ENCODE measurements around the gene TMEM109.

TMEM109 gene

DNA sequence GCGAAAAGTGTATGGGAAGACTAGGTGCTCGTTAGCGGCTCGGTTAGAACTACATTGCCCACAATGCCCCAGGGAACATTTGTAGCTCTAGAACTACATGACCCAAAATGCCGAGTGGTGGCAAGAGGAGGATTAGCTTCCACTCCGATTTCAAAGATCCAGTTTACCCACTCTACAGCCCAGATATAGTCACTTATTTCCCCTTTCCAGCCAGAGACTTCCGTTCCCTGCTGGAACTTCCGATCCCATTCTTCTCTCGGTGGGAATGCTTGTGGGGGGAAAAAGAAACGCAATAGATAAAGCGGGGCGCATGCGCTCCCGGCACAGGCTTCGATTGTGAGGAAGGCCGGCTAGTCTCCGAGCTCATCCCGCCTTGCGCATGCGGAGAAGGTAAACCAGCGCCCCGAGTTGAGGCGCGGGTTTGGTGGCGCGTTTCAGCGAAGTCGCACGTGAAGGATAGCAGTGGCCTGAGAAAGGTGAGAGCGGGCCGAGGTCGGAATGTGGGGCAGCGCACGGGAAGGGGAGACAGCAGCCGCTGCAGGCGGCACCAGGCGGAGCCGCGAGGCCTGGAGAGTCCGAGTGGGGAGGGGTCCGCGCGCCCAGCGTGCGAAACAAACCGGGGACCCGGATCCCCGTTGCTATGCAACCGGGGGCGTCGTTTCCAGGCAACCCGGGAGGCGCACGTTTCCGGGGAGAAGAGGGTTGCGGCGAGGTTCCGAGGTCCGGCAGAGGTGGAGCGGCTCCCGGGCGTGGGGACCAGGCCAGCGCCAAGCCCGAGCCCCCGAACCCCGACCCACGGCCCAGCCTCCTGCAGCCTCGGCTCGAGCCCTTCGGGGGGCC is at the start of gene TMEM109:
TSS of gene TMEM109 (plus strand) at position 366 of the 840 bp plus-strand sequence. CDS start 5,536 bp downstream, outside the sequence.
- DNase-seq = peak; percentile 81

DNA sequence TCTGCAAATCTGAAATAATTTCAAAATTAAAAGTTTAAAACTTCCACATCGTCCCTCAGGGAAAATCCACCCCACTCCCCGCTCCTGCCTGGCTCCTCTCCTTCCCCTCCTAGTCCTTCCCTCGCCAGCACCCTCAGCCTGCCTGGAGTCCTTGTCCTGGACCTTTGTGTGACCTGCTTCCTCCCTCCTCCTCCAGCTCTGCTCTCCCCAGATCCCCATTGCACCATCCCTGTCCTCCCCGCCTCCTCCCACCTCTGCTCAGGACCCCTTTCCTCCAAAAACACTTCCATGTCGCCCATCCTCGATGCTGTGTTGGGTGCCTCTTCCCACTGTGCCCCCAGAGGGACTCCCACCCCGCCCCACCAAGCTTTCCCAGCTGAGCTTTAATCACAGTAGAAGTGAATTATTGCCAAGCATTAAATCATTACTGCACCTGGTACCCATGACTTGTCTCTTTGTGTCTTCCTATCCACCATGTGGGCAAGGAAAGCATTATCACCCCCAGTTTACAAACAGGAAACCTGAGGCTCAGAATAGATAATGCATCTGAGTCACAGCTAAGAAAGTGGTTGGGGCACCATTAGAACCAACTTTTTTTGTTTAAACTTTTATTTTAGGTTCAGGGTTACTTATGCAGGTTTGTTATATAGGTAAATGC is 49.0 kb upstream of the TMEM109 start:
- no peak for DNase-seq

- no peak for DNase-seq
These were observed 46.8 kb upstream of the TMEM109 start, which contains the start of gene ZP1 for GRCh38 chr11:60866911-60867870. Gene ZP1, plus strand, starts transcription at chr11:60867542. Its CDS starts 20 bp downstream, at chr11:60867562.

- no peak for DNase-seq
These were observed 45.9 kb upstream of the TMEM109 start for GRCh38 chr11:60867871-60868681.

DNA sequence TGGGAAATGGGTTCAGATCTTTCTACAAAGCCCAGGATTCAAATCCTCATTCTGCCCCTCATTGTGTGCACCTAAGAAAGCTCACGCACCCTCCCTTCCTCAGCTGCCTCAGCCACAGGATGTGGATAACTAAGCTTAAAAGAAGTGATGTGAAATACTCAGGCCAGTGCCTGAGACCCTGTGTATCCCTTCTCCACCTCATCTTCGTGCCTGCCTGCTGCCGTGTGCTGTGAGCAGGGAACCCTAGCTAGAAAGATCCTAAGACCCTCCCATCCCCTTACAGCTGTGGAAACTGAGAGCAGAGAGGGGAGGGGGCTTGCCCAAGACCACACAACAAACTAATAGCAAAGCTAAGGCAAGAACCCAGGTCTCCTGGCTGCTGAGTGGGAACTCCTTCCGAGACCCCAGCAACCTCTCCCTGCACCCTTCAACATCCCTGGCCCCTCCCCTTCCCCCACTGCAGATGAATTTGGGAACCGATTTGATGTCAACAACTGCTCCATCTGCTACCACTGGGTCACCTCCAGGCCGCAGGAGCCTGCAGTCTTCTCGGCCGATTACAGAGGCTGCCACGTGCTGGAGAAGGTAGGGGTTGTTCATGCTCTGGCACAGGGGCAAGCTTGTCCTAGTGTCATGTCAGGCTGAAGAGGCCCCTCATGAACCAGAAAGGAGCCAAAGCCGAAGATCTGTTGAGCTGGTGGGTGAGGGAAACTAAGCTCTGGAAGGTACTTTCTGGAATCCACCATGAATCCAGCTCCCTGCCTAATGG is 45.1 kb upstream of the TMEM109 start:
- DNase-seq = no peak

DNA sequence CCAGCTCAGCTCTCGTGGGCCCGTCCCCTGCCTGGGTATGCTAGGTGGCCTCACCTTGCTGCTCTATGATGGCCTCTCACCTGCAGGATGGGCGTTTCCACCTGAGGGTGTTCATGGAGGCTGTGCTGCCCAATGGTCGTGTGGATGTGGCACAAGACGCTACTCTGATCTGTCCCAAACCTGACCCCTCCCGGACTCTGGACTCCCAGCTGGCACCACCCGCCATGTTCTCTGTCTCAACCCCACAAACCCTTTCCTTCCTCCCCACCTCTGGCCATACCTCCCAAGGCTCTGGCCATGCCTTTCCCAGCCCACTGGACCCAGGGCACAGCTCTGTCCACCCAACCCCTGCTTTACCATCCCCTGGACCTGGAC is 44.5 kb upstream of the TMEM109 start:
- DNase-seq = no peak

GRCh38 chr11:60870276-60870675 is 43.7 kb upstream of the TMEM109 start:
- no peak for DNase-seq

DNA sequence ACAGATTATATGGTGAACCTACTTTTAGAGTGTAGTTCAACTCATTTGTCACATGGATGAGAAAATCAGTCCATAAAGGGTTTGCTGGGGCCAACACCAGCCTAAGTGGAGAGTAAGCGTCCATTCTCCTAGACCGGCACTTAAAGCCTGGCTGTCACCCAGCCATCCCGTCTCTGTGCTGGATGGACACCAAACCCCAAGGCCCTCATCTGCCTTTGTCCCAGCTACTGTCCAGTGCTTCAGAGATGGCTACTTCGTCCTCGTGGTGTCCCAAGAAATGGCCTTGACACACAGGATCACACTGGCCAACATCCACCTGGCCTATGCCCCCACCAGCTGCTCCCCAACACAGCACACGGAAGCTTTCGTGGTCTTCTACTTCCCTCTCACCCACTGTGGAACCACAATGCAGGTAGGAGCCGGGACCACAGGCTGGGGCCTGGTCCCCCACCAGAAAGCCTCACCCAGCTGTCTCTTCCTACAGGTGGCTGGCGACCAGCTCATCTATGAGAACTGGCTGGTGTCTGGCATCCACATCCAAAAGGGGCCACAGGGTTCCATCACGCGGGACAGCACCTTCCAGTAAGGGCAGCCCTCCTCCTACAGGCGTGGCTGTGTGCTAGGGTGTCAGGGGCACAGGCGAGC is 43.1 kb upstream of the TMEM109 start:
- no peak for DNase-seq

DNA sequence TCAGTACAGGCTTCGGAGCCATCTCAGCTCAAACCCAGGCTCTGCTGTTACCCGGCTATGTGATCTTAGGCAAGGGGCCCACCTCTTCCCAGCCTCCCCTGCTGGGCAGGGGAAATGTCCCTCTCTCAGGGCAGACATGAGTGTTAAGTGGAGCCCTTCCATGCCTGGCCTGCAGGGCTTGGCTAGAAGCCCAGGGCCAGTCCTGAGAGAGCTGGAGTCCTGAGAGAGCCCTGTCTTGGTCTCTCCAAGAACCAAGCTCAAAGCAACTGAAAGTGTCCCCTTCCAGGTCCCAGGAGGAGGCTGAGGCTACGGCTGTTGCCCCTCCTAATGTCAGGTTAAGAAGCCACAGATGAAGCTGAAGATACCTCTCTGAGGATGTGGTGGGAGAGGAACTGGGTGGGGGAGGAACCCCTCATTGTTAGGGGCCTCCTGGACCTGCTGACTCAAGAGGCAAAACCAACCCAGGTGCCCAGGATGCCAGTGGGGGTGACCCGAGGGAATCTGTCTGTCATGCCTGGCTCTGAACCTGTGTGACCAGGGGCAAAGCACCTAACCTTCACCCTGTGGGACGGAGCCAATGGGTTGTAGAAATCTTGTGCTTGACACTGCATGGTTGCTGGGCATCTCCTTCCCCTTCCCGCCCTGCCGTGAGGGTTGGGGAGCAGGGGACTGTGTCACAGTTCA is 42.4 kb upstream of the TMEM109 start:
- DNase-seq = no peak

DNA sequence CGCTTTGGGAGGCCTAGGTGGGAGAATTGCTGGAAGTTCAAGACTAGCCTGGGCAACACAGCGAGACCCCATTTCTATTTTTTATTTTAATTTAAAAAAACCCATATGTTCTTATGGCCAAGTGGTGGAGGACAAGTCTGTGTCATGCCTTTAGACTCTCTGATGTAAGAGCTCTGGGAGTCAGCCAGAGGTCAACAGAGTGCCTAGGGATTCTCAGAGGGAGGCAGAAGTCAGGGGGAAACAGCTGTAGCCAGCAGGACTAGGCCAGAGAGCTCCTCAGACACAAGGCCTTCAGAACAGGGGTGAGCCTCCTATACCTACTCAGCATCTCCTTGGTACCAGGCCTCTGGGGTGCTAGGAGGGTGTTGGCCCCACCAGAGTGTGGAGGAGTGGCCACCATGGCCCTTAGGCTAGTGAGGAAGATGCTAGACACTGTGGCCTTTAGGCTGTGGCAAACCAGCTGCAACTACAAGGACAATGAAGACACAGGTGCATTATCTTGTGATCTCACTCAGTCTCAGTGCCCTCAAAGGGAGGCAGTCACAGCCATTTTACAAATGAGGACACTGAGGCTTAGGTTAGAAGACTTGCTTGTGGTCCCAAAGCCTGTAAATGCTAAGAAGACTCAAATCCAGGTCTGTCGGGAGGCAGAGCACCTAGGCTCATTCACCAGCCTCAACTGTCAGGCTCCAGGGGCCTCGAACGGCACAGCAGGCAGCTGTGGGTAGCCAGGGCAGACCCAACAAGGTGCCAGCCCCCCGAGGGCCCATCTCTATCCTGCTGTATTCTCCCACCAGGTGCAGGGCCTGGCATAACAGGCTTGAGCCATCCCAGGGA is 41.6 kb upstream of the TMEM109 start:
- no peak for DNase-seq

GRCh38 chr11:60872961-60873524 is 40.9 kb upstream of the TMEM109 start:
- DNase-seq = no peak

DNA sequence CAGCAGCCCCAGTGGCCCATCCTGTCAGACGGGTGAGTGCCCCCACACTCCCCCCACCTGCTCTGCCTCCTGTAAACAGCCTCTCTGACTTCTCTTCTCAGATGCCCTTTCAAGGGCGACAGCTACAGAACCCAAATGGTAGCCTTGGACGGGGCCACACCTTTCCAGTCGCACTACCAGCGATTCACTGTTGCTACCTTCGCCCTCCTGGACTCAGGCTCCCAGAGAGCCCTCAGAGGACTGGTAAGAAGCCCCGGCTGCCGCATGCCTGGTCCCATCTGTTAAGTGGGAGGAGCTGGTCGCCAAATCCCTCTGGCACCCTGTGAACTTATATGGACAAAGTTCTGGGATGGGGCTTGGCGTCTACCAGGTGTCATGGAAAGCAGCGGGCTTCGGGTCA is 40.4 kb upstream of the TMEM109 start:
- no peak for DNase-seq

DNA sequence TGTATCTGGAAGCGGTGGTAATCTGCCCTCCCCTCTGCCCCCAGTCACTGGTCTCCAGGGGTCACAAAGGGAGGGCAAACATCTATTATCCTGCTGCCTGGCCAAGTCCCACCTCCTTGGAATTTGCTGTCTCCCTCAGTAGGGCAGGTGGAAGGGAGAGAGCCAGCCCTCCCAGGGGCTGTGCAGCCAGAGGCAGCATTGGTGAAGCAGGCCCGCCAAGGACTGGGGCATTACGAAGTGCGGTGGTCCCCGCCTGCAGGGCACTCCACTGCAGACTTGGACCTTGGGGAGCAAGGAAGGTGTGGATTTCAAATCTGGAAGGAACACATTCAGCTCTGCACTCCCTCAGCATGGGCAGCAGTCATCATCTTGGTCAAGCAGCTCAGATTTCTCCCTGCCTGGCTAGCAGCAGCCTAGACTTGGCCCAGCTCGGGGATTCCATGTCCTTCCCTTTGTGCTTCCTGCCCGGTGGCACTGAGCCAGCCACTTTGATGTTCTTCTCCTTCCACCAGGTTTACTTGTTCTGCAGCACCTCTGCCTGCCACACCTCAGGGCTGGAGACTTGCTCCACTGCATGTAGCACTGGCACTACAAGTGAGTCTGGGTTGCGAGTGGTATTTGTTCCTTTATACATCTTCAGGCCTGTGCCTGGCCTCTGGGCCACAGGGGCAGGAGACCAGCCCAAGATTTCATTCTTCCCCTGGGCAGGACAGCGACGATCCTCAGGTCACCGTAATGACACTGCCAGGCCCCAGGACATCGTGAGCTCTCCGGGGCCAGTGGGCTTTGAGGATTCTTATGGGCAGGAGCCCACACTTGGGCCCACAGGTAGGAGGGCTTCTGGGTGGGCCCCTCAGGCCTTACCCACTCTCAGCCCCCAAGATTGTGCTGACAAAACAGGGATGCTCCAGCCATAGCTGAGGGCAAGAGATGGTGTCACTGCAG is 39.3 kb upstream of the TMEM109 start:
- no peak for DNase-seq

- no peak for DNase-seq
These were observed 38.4 kb upstream of the TMEM109 start for GRCh38 chr11:60875366-60876167.

DNA sequence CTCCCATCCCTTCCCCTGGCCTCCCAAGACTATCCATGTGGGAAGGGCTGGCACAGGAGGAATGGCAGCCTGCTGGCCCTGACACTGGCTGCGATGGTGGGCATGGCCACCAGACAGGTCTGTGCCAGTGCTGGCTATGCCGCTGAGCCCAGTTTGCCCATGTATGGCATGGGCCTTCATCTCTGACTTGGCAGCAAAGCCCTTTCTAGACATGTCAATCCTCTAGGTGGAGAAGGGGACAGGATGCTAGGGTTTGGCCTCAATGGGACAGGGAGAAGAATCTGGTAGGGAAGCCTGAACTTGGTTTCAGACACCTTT is 37.8 kb upstream of the TMEM109 start:
- DNase-seq = no peak

- no peak for DNase-seq
These were observed 35.5 kb upstream of the TMEM109 start for GRCh38 chr11:60878245-60879101.

All from activated CD4-positive, alpha-beta T cell treated with anti-CD3 and anti-CD28 coated beads for 1 hour (primary cell).